GM12872 (cell line): ENCODE results near the gene DBNL.

ENCODE experiments used
- CTCF ChIP-seq: IDR thresholded peaks from 3 replicates; pipeline ENCODE4 v1.5.1; 2011; ENCODE audit warnings: low read depth, mild to moderate bottlenecking, low read length, moderate library complexity; ENCODE audit not compliant: insufficient read depth

The DBNL gene

GRCh38 chr7:44045226-44046014 is 918 bp downstream of the DBNL start:
- no peak for TF ChIP-seq CTCF

GRCh38 chr7:44046321-44047061 is 2.0 kb downstream of the DBNL start:
- TF ChIP-seq CTCF = no peak

GRCh38 chr7:44048031-44048795 is 3.7 kb downstream of the DBNL start:
- TF ChIP-seq CTCF = no peak

GRCh38 chr7:44050121-44050914 is 5.8 kb downstream of the DBNL start:
- TF ChIP-seq CTCF = no peak

- no peak for TF ChIP-seq CTCF
Observed at GRCh38 chr7:44050915-44051560, 6.5 kb downstream of the DBNL start.

GRCh38 chr7:44051611-44052220 is 7.2 kb downstream of the DBNL start:
- TF ChIP-seq CTCF = no peak
